GM12878 (cell line): ENCODE results near the gene WDR19. TPM values are rescaled to one million over a fixed set of nuclear protein-coding genes. Genes with fewer than 3 reads are reported as not detected.

Experiments used
- BCLAF1 ChIP-seq: fragments of 450-650 bp; IDR thresholded peaks from 2 replicates; pipeline ENCODE4 v1.6.1; 2017; ENCODE audit warnings: antibody characterized with exemption, mild to moderate bottlenecking, moderate library complexity
- CREM ChIP-seq: IDR thresholded peaks from 2 replicates; pipeline ENCODE4 v1.6.1; 2014; ENCODE audit warnings: antibody characterized with exemption, low read depth
- CUX1 ChIP-seq: IDR thresholded peaks from 2 replicates; pipeline ENCODE4 v1.6.1; 2012; ENCODE audit warnings: improper control_type of control experiment, low read depth, low read length; ENCODE audit not compliant: insufficient replicate concordance
- ETV6 ChIP-seq, 2 experiments: fragments of 450-650 bp in 1 of 2; IDR thresholded peaks in 1 of 2; conservative IDR thresholded peaks in 1 of 2; 2 replicates each; pipeline ENCODE4 v1.6.1; 2014; ENCODE audit warnings: antibody characterized with exemption in 1 of 2, borderline replicate concordance in 1 of 2, low read depth in 1 of 2, mild to moderate bottlenecking in 1 of 2, moderate library complexity in 1 of 2
- EZH2 ChIP-seq: IDR thresholded peaks from 2 replicates; pipeline ENCODE4 v1.6.1; 2012; ENCODE audit warnings: low read depth, mild to moderate bottlenecking, control low read depth, inconsistent platforms, low read length, borderline replicate concordance; ENCODE audit not compliant: control insufficient read depth
- FOS ChIP-seq: IDR thresholded peaks from 3 replicates; pipeline ENCODE4 v1.6.1; 2011; ENCODE audit warnings: borderline replicate concordance; ENCODE audit not compliant: insufficient read length; ENCODE audit errors: extremely low read depth
- IRF4 ChIP-seq: IDR thresholded peaks from 2 replicates; pipeline ENCODE4 v1.6.1; 2011; ENCODE audit warnings: low read depth, low read length
- PBX3 ChIP-seq: IDR thresholded peaks from 2 replicates; pipeline ENCODE4 v1.6.1; 2011; ENCODE audit warnings: mild to moderate bottlenecking, low read depth, low read length, moderate library complexity; ENCODE audit not compliant: insufficient replicate concordance
- POLR2AphosphoS5 ChIP-seq: IDR thresholded peaks from 2 replicates; pipeline ENCODE4 v1.6.1; 2011; ENCODE audit warnings: mild to moderate bottlenecking, low read length, inconsistent platforms
- SKIL ChIP-seq: fragments of 450-650 bp; IDR thresholded peaks from 2 replicates; pipeline ENCODE4 v1.6.1; 2017; ENCODE audit warnings: mild to moderate bottlenecking, low read depth, inconsistent platforms; ENCODE audit not compliant: poor library complexity, severe bottlenecking
- SPI1 ChIP-seq: IDR thresholded peaks from 2 replicates; pipeline ENCODE4 v1.6.1; 2011; ENCODE audit warnings: low read depth, mild to moderate bottlenecking, low read length, moderate library complexity, borderline replicate concordance; ENCODE audit not compliant: insufficient read depth
- SUPT20H ChIP-seq: IDR thresholded peaks from 2 replicates; pipeline ENCODE4 v1.6.1; 2011; ENCODE audit warnings: low read depth, mild to moderate bottlenecking, low read length, moderate library complexity, borderline replicate concordance; ENCODE audit not compliant: control insufficient read depth
- TAF1 ChIP-seq: IDR thresholded peaks from 2 replicates; pipeline ENCODE4 v1.6.1; 2011; ENCODE audit warnings: mild to moderate bottlenecking, low read depth, low read length, borderline replicate concordance
- TCF7 ChIP-seq: IDR thresholded peaks from 2 replicates; pipeline ENCODE4 v1.6.1; 2014; ENCODE audit warnings: antibody characterized with exemption, borderline replicate concordance
- ZNF217 ChIP-seq: fragments of 450-650 bp; IDR thresholded peaks from 2 replicates; pipeline ENCODE4 v1.6.1; 2017; ENCODE audit warnings: antibody characterized with exemption, mild to moderate bottlenecking
- polyA plus RNA-seq, 11 experiments: library from polyadenylated mRNA; depleted of rRNA in 4 of 11; unstranded in 6 of 11; stranded (reverse) in 5 of 11; fragments of >200 nt; fragmentation: Nextera tagmentation in 4 of 11; fragmentation: Illumina TruSeq in 1 of 11; extraction: Ambion mirVana in 4 of 11; extraction: Trizol in 1 of 11; gene quantifications; 1 replicate in 1 of 11; 2 replicates in 10 of 11; pipeline versions ENCODE4 v1.2.1 to v1.2.3, GENCODE V29; 2011 to 2016; ENCODE audit warnings: inconsistent platforms in 2 of 11, missing spikeins in 2 of 11, low read depth in 1 of 11
- total RNA-seq, 4 experiments: library from RNA; depleted of rRNA in 3 of 4; stranded (reverse); fragments of >200 nt in 3 of 4; fragmentation: Illumina TruSeq in 1 of 4; extraction: Trizol in 1 of 4; gene quantifications; 2 replicates each; pipeline versions ENCODE4 v1.2.1 to v1.2.3, GENCODE V29; 2013 to 2021

The WDR19 gene
- total and polyA plus RNA-seq, 10 of the 15 experiments (the other 5 are each of a cell fraction or from before 2014, with no cell fraction given): 3.5 to 15.4 (median 7.3) TPM

GRCh38 chr4:39181905-39182638 lies at the start of gene WDR19 (continued):
- no peak for TF ChIP-seq SKIL
- TF ChIP-seq TAF1: no peak
- TF ChIP-seq BCLAF1: no peak
- TF ChIP-seq EZH2: no peak
- TF ChIP-seq PBX3: no peak
- no peak for TF ChIP-seq FOS
- TF ChIP-seq ETV6 (conservative IDR thresholded peaks at IDR 0.05 in 1 of 2, IDR thresholded peaks at IDR 0.05 in 1 of 2; ENCODE audit: borderline replicate concordance in 1 of 2, low read depth in 1 of 2): no peak
- 0 out of 2 replicates have a peak, but pooled peaks have one; percentile 49 for TF ChIP-seq POLR2AphosphoS5
- no peak for TF ChIP-seq CUX1
- no peak for TF ChIP-seq ZNF217
- no peak for TF ChIP-seq SUPT20H
- no peak for TF ChIP-seq IRF4
- no peak for TF ChIP-seq SPI1
- peak; percentile 31; the same call in 1 of the 2 replicates for TF ChIP-seq CREM
- TF ChIP-seq TCF7: no peak
